ENCODE data around the gene SFI1. TPM values are rescaled to one million over a fixed set of nuclear protein-coding genes. Genes with fewer than 3 reads are reported as not detected.
"Not testable (repeated sequence)": the region's sequence is repeated elsewhere in the genome, so short reads cannot be mapped to it uniquely, and the experiment has no call there.

SFI1 gene
- total RNA-seq, 1 donor, result 33.4 TPM

- DNase-seq (ENCODE audit: low read depth in 2 of 3, low spot score in 2 of 3), result peak; percentile 44 to 97 (median 96)
Observed at GRCh38 chr22:31490496-31490925, 5.8 kb upstream of the SFI1 start.

DNA sequence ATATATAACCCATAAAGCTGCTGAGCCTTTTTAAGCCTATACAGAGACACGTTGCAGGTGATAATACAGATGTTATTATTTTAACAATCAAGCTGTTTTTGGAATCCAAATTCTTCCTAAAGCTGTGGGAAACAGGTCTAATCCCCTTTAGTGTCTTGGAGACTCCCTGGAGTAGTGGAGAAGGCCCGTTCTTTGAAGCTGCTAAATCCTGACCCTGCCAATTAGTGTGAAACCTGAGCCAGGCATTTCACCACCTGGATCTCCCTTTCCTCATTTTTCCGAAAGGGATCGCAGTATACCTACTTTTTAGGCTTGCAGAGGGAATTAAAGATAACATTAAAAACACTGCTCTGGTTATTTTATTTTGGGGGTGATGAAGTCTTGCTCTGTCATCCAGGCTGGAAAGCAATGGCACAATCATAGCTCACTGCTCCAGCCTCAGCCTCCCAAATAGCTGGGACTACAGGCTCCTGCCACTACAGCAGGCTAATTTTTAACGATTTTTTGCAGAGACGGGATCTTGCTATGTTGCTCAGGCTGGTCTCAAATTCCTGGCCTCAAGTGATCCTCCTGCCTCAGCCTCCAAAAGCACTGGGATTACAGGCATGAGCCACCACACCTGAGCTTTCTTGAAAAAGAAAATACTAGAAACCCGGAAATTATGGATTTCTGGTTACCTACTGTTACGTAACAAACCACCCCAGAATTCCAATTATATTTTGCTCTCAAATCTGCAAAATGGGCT lies 4.9 kb upstream of the SFI1 start:
- no peak for DNase-seq (ENCODE audit: low read depth in 2 of 3, low spot score in 2 of 3)

- DNase-seq (ENCODE audit: low read depth in 2 of 3, low spot score in 2 of 3), result no peak
Observed at GRCh38 chr22:31492151-31492550, 4.2 kb upstream of the SFI1 start.

GRCh38 chr22:31493355-31493754 lies 3.0 kb upstream of the SFI1 start:
- DNase-seq (ENCODE audit: low read depth in 2 of 3, low spot score in 2 of 3), result not testable (repeated sequence)

GRCh38 chr22:31495343-31495742 lies 993 bp upstream of the SFI1 start:
- no peak for DNase-seq (ENCODE audit: low read depth in 2 of 3, low spot score in 2 of 3)

GRCh38 chr22:31496735-31497146 lies 405 bp downstream of the SFI1 start:
- DNase-seq (ENCODE audit: low read depth in 2 of 3, low spot score in 2 of 3), result peak in 1 of 3 donors; percentile 19

DNA sequence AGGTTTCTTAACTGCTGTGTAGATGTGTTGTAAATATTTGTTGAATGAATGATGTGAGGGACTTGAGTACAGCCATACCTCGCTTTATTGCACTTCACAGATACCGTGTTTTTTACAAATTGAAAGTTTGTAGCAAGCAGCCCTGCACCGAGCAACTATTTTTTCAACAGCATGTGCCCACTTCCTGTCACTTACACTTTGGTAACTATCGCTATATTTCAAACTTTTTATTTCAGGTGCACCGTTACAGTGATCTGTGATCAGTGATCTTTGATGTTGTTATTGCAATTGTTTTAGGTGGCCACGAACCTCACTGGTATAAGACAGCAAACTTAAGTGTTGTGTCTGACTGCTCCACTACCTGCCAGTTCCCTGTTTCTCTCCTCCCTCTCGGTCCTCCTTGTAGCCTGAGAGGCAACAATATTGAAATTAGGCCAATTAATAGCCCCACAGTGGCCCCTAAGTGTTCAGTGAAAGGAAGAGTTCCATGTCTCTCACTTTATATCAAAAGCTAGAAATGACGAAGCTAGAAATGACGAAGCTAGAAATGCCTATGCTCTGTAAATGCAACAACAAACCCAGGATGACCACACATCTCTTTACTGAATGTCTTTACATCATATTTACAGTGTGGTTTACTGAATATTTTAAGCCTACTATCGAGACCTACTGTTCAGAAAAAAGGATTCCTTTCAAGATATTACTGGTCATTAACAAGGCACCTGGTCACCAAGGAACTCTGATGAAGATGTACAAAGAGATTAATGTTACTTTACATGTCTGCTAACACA lies 1.0 kb downstream of the SFI1 start:
- DNase-seq (ENCODE audit: low read depth in 2 of 3, low spot score in 2 of 3), result no peak

- DNase-seq (ENCODE audit: low read depth in 2 of 3, low spot score in 2 of 3), result peak in 1 of 3 donors; percentile 4
Observed at GRCh38 chr22:31501738-31502137, 5.4 kb downstream of the SFI1 start.

- DNase-seq (ENCODE audit: low read depth in 2 of 3, low spot score in 2 of 3), result no peak
Observed at GRCh38 chr22:31503211-31503964, 7.1 kb downstream of the SFI1 start.

DNA sequence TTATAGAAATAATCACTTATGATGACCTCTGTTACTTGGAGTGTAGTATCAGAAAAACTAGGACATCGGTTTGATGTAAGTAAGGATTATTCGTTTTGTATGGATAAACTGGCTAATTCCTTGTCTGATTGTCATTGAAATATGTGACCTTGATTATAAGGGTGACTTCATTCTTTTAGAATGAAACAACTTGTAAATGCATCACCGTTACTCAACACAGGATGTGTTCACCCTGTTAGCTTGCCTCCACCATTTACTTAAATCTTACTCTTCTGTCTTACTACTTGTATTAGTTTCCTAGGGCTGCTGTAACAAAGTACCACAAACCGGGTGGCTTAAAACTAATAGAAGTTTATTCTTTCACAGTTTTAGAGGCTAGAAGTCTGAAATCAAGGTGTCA lies 7.9 kb downstream of the SFI1 start:
- no peak for DNase-seq (ENCODE audit: low read depth in 2 of 3, low spot score in 2 of 3)

GRCh38 chr22:31507517-31507916 lies 11.2 kb downstream of the SFI1 start:
- not testable (repeated sequence) for DNase-seq (ENCODE audit: low read depth in 2 of 3, low spot score in 2 of 3)

DNA sequence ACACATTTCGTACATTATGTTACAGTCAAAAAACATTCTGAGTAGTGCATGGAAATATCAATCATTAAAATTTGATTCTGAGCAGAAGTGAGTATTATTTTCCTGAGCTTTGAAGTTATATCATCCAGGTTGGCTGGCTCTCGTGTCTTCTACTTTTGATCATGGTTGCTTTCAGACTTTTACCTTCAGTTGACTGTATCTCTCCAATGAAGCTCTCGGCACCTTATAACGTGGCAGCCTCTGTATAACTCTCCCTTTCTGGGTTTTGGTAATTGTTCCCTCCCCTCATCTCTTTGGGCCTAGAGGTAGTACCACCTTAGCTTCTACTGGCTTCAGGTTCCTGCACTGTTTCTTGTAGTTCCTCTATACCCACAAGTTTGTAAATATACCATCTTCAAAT lies 12.2 kb downstream of the SFI1 start:
- no peak for DNase-seq (ENCODE audit: low read depth in 2 of 3, low spot score in 2 of 3)

DNA sequence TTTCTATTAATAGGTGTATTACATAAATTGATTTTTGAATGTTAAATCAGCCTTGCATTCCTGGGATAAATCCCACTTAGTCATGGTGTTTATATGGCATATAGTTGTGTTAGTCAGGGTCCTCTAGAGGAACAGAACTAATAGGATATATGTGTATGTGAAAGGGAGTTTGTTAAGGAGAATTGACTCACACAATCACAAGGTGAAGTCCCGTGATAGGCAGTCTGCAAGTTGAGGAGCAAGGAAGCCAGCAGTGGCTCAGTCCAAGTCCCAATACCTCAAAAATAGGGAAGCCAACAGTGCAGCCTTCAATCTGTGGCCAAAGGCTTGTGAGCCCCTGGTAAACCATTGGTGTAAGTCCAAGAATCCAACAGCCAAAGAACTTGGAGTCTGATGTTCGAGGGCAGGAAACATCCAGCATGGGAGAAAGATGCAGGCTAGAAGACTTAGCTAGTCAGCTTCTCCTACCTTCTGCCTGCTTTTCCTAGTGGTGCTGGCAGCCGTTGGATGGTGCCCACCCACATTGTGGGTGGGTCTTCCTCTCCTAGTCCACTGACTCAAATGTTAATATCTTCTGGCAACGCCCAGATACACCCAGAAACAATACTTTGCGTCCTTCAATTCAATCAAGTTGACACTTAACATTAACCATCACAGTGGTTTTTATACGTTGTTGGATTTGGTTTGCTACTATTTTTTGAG lies 12.9 kb downstream of the SFI1 start:
- DNase-seq (ENCODE audit: low read depth in 2 of 3, low spot score in 2 of 3), result no peak

DNA sequence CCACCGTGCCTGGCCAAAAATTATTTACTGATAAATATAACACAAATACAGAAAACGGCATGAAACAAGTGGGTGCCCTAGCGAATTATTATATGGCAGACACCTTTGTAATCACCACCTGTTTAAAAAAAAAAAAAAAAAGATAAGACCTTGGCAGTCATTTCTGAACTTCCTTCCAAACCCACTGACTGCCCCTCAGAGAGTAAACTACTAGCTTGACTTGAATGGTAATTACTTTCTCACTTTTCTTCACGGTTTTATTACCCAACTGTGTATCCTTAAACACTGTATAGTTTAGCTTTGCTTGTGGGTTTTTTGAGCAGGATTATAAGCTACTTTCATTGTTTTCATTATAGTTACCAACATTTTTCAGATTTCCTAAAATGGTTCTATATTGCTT lies 23.7 kb downstream of the SFI1 start:
- DNase-seq (ENCODE audit: low read depth in 2 of 3, low spot score in 2 of 3), result no peak

DNA sequence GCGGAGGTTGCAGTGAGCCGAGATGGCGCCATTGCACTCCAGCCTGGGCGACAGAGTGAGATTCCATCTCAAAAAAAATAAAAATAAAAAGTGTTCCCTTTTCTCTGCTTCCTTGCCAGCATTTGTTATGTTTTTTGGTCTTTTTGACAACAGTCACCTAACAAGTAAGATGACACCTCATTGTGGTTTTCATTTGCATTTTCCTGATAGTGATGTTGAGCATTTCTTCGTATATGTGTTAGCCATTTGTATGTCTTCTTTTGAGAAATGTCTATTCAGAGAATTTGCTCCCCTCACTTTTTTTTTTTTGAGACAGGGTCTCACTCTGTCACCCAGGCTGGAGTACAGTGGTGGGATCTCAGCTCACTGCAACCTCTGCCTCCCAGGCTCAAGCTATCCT lies 27.8 kb downstream of the SFI1 start:
- DNase-seq (ENCODE audit: low read depth in 2 of 3, low spot score in 2 of 3), result not testable (repeated sequence)

DNA sequence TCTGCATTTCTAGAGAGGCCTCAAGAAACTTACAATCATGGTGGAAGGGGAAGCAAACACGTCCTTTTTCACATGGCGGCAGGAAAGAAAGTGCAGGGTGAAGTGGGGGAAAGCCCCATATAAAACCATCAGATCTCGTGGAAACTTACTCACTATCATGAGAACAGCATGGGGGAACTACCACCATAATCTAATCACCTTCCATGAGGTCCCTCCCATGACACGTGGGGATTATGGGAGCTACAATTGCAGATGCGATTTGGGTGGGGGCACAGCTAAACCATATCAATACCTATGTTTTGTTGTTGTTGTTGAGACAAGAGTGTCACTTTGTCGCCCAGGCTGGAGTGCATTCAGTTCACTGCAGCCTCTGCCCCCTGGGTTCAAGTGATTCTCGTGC lies 29.9 kb downstream of the SFI1 start:
- DNase-seq (ENCODE audit: low read depth in 2 of 3, low spot score in 2 of 3), result no peak

DNA sequence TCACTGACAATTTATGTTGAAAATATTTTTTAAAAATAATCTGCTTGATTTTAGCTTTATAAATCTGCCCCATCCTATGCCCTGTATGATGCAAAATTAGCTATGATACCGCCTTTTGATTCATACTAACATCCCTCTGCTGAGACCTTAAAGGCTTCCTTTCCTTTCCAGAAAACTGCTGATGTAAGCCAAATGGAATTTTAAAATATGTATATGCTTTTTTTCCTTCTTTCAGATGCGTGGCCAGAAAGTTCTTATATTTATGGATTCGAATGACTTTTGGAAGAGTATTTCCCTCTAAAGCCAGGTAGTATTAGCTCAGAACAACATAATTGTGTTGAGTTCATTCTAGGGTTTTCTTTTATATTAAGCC lies 34.5 kb downstream of the SFI1 start:
- DNase-seq (ENCODE audit: low read depth in 2 of 3, low spot score in 2 of 3), result no peak

DNA sequence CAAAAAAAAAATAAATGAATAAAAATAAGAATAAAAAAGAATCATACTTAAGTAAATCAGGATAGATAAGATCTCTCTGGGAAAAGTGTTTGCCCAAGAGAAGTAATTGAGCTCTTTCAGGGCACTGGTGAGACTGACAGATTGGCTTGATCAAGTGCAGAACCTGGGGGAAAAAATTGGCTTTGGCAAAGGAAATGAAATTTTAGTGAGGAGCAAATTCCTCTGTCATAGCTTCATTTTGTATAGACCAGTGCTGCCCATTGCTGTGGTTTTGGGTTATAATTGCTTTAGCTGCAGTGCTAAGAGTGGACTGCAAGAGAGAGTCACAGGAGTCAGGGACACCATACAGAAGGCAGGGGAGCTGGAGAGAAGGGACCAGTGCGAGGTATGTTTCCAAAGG lies 35.7 kb downstream of the SFI1 start:
- DNase-seq (ENCODE audit: low read depth in 2 of 3, low spot score in 2 of 3), result no peak

- no peak for DNase-seq (ENCODE audit: low read depth in 2 of 3, low spot score in 2 of 3)
Observed at GRCh38 chr22:31533374-31533773, 37.0 kb downstream of the SFI1 start.

DNA sequence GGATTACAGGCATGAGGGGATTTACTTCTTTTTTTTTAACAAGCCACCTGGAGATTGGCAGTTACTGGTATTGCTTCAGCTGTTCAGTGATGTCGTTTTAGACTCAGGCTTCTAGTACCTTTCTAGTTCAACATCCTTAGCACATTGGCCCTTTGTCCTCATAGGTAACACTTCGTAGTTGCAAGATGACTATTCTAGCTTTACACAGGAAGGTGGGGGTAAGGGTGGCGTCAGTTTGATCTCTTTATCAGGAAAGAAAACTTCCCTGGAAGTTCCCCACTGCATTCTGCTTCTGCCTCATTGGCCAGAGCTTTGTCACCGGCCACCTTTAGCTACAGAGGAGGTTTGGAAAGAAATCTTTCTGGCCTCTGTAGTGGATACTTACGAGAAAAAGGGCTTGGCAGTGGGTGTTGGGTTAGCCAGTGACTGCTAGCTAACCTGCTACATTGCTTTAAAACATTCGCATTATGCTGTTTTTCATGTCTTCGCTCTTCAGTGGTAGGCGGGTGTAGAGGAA lies 40.7 kb downstream of the SFI1 start:
- no peak for DNase-seq (ENCODE audit: low read depth in 2 of 3, low spot score in 2 of 3)

DNA sequence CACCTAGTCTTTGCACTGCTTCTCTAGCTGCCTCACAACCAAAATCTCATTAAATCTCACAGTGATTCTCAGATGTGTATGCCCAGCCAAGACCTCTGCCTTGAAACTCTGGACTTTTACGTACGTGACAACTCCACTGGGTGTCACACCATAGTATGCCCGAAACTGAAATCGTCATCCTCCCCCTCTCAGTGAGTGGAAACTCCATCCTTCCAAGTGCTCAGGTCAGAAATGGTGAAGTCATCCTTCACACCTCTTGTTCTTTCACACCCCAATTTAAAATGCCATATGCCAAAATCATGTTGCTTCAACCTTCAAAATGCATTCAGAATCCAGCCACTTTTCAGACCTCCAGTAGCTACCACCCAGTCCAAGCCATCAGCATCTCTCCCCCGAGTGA lies 42.5 kb downstream of the SFI1 start:
- no peak for DNase-seq (ENCODE audit: low read depth in 2 of 3, low spot score in 2 of 3)
